Liver (tissue), 3 donors: ENCODE data around the gene USP31.

Source experiments
- RAD21 ChIP-seq, 2 donors: IDR thresholded peaks; 2 replicates each; pipeline ENCODE4 v1.6.1; 2016; ENCODE audit warnings: antibody characterized with exemption in 2 of 2, mild to moderate bottlenecking in 2 of 2
- SP1 ChIP-seq: IDR thresholded peaks from 2 replicates; pipeline ENCODE4 v1.6.1; 2018; ENCODE audit warnings: antibody characterized with exemption, mild to moderate bottlenecking
- TAF1 ChIP-seq: conservative IDR thresholded peaks from 2 replicates; pipeline ENCODE4 v1.6.1; 2016; ENCODE audit warnings: antibody characterized with exemption, mild to moderate bottlenecking
- YY1 ChIP-seq: IDR thresholded peaks from 2 replicates; pipeline ENCODE4 v1.6.1; 2016; ENCODE audit warnings: antibody characterized with exemption, mild to moderate bottlenecking
- TF ChIP-seq, protein P1 (sequence below): IDR thresholded peaks from 2 replicates; pipeline ENCODE4 v1.6.1; 2016; ENCODE audit warnings: antibody characterized with exemption
- TF ChIP-seq, protein P2 (sequence below): IDR thresholded peaks from 2 replicates; pipeline ENCODE4 v1.6.1; 2016; ENCODE audit warnings: antibody characterized with exemption
- TF ChIP-seq, protein P3 (sequence below): IDR thresholded peaks from 2 replicates; pipeline ENCODE4 v1.6.1; 2016; ENCODE audit warnings: antibody characterized with exemption, mild to moderate bottlenecking
- TF ChIP-seq, protein P4 (sequence below): fragments of 150-350 bp; IDR thresholded peaks from 2 replicates; pipeline ENCODE4 v1.5.1; 2017; ENCODE audit warnings: improper control_type of control experiment, low read depth, low read length; ENCODE audit not compliant: missing input control
- donor health status: healthy.
- donor health status: healthy.

DNA sequence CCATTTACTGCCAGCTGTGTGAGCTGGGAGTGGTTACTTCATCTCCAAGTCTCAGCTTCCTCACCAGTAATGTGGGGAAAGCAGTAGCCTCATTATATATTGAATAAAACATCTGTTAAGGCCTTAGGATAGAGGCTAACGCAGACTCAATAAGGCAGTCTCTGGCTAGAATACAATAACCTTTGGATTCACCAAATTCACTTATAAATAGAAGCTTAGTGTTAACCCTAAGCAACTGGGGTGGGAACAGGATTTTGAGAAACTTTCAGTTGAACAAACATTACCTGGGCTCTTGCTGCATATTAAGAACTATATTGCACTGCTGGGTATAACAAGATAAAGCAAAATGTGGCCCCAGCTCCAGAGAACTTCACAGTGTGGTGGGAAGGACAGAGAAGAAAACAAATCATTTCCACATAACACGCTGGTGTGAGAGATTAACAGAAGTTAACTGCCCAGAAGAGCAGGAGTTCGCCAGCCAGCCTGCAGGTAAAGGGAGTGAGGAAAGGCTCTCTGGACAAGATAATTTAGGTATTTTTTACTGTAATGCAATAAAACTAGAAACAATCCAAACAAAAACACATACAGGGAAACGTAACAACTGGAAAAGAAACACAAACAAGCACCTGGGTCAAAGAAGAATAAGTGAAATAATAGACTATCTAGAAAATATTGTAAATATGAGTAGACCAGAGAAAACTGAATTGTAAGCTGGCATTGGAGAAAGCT, 57.0 kb downstream of the USP31 start:
- TF ChIP-seq SP1 (peak; percentile 33), RAD21 (IDR thresholded peaks at IDR 0.05) (no peak), YY1 (no peak), TAF1 (no peak)
- TF ChIP-seq, protein P1, sequence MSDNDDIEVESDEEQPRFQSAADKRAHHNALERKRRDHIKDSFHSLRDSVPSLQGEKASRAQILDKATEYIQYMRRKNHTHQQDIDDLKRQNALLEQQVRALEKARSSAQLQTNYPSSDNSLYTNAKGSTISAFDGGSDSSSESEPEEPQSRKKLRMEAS, result no peak
- TF ChIP-seq, protein P2, sequence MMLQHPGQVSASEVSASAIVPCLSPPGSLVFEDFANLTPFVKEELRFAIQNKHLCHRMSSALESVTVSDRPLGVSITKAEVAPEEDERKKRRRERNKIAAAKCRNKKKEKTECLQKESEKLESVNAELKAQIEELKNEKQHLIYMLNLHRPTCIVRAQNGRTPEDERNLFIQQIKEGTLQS, result no peak
- TF ChIP-seq, protein P3, sequence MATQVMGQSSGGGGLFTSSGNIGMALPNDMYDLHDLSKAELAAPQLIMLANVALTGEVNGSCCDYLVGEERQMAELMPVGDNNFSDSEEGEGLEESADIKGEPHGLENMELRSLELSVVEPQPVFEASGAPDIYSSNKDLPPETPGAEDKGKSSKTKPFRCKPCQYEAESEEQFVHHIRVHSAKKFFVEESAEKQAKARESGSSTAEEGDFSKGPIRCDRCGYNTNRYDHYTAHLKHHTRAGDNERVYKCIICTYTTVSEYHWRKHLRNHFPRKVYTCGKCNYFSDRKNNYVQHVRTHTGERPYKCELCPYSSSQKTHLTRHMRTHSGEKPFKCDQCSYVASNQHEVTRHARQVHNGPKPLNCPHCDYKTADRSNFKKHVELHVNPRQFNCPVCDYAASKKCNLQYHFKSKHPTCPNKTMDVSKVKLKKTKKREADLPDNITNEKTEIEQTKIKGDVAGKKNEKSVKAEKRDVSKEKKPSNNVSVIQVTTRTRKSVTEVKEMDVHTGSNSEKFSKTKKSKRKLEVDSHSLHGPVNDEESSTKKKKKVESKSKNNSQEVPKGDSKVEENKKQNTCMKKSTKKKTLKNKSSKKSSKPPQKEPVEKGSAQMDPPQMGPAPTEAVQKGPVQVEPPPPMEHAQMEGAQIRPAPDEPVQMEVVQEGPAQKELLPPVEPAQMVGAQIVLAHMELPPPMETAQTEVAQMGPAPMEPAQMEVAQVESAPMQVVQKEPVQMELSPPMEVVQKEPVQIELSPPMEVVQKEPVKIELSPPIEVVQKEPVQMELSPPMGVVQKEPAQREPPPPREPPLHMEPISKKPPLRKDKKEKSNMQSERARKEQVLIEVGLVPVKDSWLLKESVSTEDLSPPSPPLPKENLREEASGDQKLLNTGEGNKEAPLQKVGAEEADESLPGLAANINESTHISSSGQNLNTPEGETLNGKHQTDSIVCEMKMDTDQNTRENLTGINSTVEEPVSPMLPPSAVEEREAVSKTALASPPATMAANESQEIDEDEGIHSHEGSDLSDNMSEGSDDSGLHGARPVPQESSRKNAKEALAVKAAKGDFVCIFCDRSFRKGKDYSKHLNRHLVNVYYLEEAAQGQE, result no peak
- TF ChIP-seq, protein P4, sequence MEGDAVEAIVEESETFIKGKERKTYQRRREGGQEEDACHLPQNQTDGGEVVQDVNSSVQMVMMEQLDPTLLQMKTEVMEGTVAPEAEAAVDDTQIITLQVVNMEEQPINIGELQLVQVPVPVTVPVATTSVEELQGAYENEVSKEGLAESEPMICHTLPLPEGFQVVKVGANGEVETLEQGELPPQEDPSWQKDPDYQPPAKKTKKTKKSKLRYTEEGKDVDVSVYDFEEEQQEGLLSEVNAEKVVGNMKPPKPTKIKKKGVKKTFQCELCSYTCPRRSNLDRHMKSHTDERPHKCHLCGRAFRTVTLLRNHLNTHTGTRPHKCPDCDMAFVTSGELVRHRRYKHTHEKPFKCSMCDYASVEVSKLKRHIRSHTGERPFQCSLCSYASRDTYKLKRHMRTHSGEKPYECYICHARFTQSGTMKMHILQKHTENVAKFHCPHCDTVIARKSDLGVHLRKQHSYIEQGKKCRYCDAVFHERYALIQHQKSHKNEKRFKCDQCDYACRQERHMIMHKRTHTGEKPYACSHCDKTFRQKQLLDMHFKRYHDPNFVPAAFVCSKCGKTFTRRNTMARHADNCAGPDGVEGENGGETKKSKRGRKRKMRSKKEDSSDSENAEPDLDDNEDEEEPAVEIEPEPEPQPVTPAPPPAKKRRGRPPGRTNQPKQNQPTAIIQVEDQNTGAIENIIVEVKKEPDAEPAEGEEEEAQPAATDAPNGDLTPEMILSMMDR, result no peak
